Measurements from ENCODE around the gene PTPRF.
"Not testable (repeated sequence)": the region's sequence is repeated elsewhere in the genome, so short reads cannot be mapped to it uniquely, and the experiment has no call there.

PTPRF gene

GRCh38 chr1:43634721-43635120 is 104.0 kb downstream of the PTPRF start:
- no peak for DNase-seq
- Histone ChIP-seq H3K9me3 (ENCODE audit: severe bottlenecking) (no peaks in the 10 kb centered on the region), H3K27me3 (ENCODE audit: insufficient read depth, low read depth, severe bottlenecking) (no peaks in the 10 kb centered on the region), H3K27ac (no peak overlapping the region), H3K36me3 (no peaks in the 10 kb centered on the region), H3K4me3 (ENCODE audit: low read depth, low read length) (no peak overlapping the region)
- no peak for TF ChIP-seq CTCF (IDR thresholded peaks at IDR 0.05; ENCODE audit: low read depth, low read length)

GRCh38 chr1:43636006-43636641 is 105.4 kb downstream of the PTPRF start:
- Histone ChIP-seq H3K4me3 (ENCODE audit: low read depth, low read length) (no peak overlapping the region), H3K27me3 (ENCODE audit: insufficient read depth, low read depth, severe bottlenecking) (no peaks in the 10 kb centered on the region), H3K36me3 (no peaks in the 10 kb centered on the region), H3K9me3 (ENCODE audit: severe bottlenecking) (no peaks in the 10 kb centered on the region), H3K27ac (no peak overlapping the region)
- DNase-seq = no peak
- no peak for TF ChIP-seq CTCF (IDR thresholded peaks at IDR 0.05; ENCODE audit: low read depth, low read length)

- Histone ChIP-seq H3K27me3 (ENCODE audit: insufficient read depth, low read depth, severe bottlenecking) (no peaks in the 10 kb centered on the region), H3K4me3 (ENCODE audit: low read depth, low read length) (no peak overlapping the region), H3K36me3 (no peaks in the 10 kb centered on the region), H3K27ac (no peak overlapping the region), H3K9me3 (ENCODE audit: severe bottlenecking) (no peaks in the 10 kb centered on the region)
- no peak for TF ChIP-seq CTCF (IDR thresholded peaks at IDR 0.05; ENCODE audit: low read depth, low read length)
- no peak for DNase-seq
These were observed 106.6 kb downstream of the PTPRF start for GRCh38 chr1:43637267-43637666.

GRCh38 chr1:43638381-43638780 is 107.7 kb downstream of the PTPRF start:
- H3K27me3 ChIP-seq (ENCODE audit: insufficient read depth, low read depth, severe bottlenecking); H3K9me3 ChIP-seq (ENCODE audit: severe bottlenecking); H3K36me3 ChIP-seq; DNase-seq; H3K4me3 ChIP-seq (ENCODE audit: low read depth, low read length); H3K27ac ChIP-seq: not testable (repeated sequence)

GRCh38 chr1:43639976-43640794 is 109.5 kb downstream of the PTPRF start:
- no peaks in the 10 kb centered on the region for H3K9me3 ChIP-seq (ENCODE audit: severe bottlenecking)
- no peaks in the 10 kb centered on the region for H3K27me3 ChIP-seq (ENCODE audit: insufficient read depth, low read depth, severe bottlenecking)
- peak; percentile 5; the same call in 1 of the 2 replicates for TF ChIP-seq CTCF (IDR thresholded peaks at IDR 0.05; ENCODE audit: low read depth, low read length)
- no peaks in the 10 kb centered on the region for H3K36me3 ChIP-seq
- H3K4me3 ChIP-seq (ENCODE audit: low read depth, low read length) = no peak overlapping the region
- H3K27ac ChIP-seq = no peak overlapping the region
- DNase-seq = no peak

GRCh38 chr1:43644558-43644957 is 113.9 kb downstream of the PTPRF start:
- DNase-seq = no peak
- no peak overlapping the region for H3K27ac ChIP-seq
- no peak for TF ChIP-seq CTCF (IDR thresholded peaks at IDR 0.05; ENCODE audit: low read depth, low read length)
- H3K4me3 ChIP-seq (ENCODE audit: low read depth, low read length) = no peak overlapping the region
- H3K36me3 ChIP-seq = no peaks in the 10 kb centered on the region
- no peaks in the 10 kb centered on the region for H3K9me3 ChIP-seq (ENCODE audit: severe bottlenecking)
- no peaks in the 10 kb centered on the region for H3K27me3 ChIP-seq (ENCODE audit: insufficient read depth, low read depth, severe bottlenecking)

Measured in WERI-Rb-1 (cell line).